Gastroesophageal sphincter (tissue), 4 donors: ENCODE results near the gene HBA2. TPM values are rescaled to one million over a fixed set of nuclear protein-coding genes. Genes with fewer than 3 reads are reported as not detected.

Experiments
- ATAC-seq: fragments of 150-250 bp; one replicate; pipeline ENCODE4 v1.9.1; 2016; ENCODE audit warnings: mild to moderate bottlenecking, moderate library complexity
- H3K27ac ChIP-seq, 4 donors: fragments of 200-600 bp; sonication (generic) in 3 of 4; 1 replicate in 3 of 4; 2 replicates in 1 of 4; pipeline ENCODE4 v1.5.1; 2016 to 2019
- H3K27me3 ChIP-seq: fragments of 200-600 bp; sonication (generic); one replicate; pipeline ENCODE4 v1.5.1; 2019
- H3K36me3 ChIP-seq, 2 donors: fragments of 200-600 bp; sonication (generic); one replicate each; pipeline ENCODE4 v1.5.1; 2019; ENCODE audit warnings: control low read depth in 1 of 2
- H3K4me1 ChIP-seq, 3 donors: fragments of 200-600 bp; sonication (generic); 1 replicate in 2 of 3; 2 replicates in 1 of 3; pipeline ENCODE4 v1.5.1; 2016 to 2019; ENCODE audit warnings: control low read depth in 2 of 3
- H3K4me3 ChIP-seq, 2 donors: fragments of 200-600 bp; sonication (generic); one replicate each; pipeline ENCODE4 v1.5.1; 2019; ENCODE audit warnings: mild to moderate bottlenecking in 1 of 2, moderate library complexity in 1 of 2
- H3K9me3 ChIP-seq, 3 donors: fragments of 200-600 bp; sonication (generic); one replicate each; pipeline ENCODE4 v1.5.1; 2017 to 2019; ENCODE audit warnings: control low read depth in 2 of 3
- EP300 ChIP-seq: sonication (generic); formaldehyde crosslinking; IDR thresholded peaks from one replicate; pipeline ENCODE4 v1.6.1; 2017; ENCODE audit warnings: antibody characterized with exemption, mild to moderate bottlenecking
- POLR2A ChIP-seq, 2 donors: fragments of 450-650 bp; IDR thresholded peaks; one replicate each; pipeline ENCODE4 v1.6.1; 2017; ENCODE audit warnings: antibody characterized with exemption in 2 of 2, mild to moderate bottlenecking in 2 of 2, moderate library complexity in 1 of 2
- POLR2AphosphoS5 ChIP-seq: sonication (generic); formaldehyde crosslinking; IDR thresholded peaks from one replicate; pipeline ENCODE4 v1.6.1; 2017; ENCODE audit warnings: antibody characterized with exemption
- WGBS, 2 donors: methylation state at CpG; one replicate each; pipeline ENCODE4 v1.1.5; 2018; ENCODE audit warnings: low coverage in 1 of 2; 5-methylcytosine and 5-hydroxymethylcytosine counted together
- total RNA-seq, 4 donors: library from RNA; depleted of rRNA; stranded (reverse); fragments of >200 nt; gene quantifications; one replicate each; pipeline ENCODE4 v1.1.0, GENCODE V29; 2016
- TF ChIP-seq, protein P1 (sequence below), 4 experiments: fragments of 200-600 bp in 2 of 4; fragments of 450-650 bp in 2 of 4; sonication (generic) in 1 of 4; IDR thresholded peaks; one replicate each; pipeline ENCODE4 v1.5.1; 2017 to 2019; ENCODE audit warnings: antibody characterized with exemption in 4 of 4, mild to moderate bottlenecking in 2 of 4, moderate library complexity in 2 of 4

The HBA2 gene
- total RNA-seq, 4 donors from 2014 or later, result 40.9 to 72.6 (median 57.7) TPM; not detected in 1

DNA sequence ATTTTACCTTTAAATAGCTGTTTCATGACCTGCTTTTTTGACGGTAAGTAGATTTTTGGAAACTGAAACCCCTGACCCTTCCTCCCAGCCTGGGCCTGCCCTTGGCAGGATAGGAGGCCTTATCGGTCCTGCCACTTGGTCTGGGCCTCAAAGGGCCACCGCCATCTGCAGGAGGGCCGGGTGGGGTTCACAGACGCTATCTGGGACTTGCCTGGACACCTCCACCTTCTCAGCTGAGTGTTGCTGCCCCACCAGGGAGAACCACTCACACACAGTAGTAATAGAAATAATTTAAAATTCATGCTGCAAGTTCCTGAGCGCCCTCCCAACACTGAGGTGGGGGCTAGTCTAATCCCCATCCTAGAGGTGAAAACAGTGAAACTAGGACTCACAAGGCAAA is 29.6 kb upstream of the HBA2 start:
- Histone ChIP-seq H3K4me3 (no peak overlapping the region), H3K36me3 (no peaks in the 10 kb centered on the region), H3K27ac (no peak overlapping the region), H3K4me1 (peaks cover 0 to 7% (median 0%) of the 10 kb centered on the region in 3 donors), H3K27me3 (peaks cover 47% of the 10 kb centered on the region), H3K9me3 (no peaks in the 10 kb centered on the region)
- 83% methylated on average over 2 of the region's 6 CpGs; no CpG with 5 or more reads in 1 of the 2 donors for WGBS, 2 donors
- TF ChIP-seq POLR2AphosphoS5 (no peak), POLR2A (IDR thresholded peaks at IDR 0.05) (no peak), EP300 (no peak)
- ATAC-seq, result no peak

DNA sequence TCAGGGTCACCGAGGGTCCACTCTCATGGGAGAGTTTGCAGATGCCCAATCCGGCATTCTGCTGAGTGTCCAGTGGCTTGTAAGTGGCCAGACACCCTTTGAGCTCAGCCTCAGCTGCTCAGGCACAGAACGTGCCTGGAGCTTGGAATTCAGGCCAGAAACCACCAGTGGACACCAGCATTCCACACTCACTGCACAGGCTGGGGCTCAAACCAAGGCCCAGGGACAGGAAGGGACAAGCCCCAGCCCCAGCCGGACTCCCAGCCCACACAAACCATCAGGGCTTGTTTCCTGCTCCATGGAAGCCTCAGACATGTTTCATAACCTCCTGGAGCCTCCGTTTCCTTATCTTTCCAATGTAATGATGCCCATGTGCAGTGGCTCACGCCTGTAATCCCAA is 29.2 kb upstream of the HBA2 start:
- ATAC-seq, result no peak
- no peaks in the 10 kb centered on the region for H3K9me3 ChIP-seq
- H3K27ac ChIP-seq, result no peak overlapping the region
- peaks cover 0 to 7% (median 0%) of the 10 kb centered on the region in 3 donors for H3K4me1 ChIP-seq
- H3K36me3 ChIP-seq, result no peaks in the 10 kb centered on the region
- no peak overlapping the region for H3K4me3 ChIP-seq
- TF ChIP-seq POLR2AphosphoS5 (no peak), POLR2A (IDR thresholded peaks at IDR 0.05) (no peak), EP300 (no peak)
- TF ChIP-seq, protein P1, sequence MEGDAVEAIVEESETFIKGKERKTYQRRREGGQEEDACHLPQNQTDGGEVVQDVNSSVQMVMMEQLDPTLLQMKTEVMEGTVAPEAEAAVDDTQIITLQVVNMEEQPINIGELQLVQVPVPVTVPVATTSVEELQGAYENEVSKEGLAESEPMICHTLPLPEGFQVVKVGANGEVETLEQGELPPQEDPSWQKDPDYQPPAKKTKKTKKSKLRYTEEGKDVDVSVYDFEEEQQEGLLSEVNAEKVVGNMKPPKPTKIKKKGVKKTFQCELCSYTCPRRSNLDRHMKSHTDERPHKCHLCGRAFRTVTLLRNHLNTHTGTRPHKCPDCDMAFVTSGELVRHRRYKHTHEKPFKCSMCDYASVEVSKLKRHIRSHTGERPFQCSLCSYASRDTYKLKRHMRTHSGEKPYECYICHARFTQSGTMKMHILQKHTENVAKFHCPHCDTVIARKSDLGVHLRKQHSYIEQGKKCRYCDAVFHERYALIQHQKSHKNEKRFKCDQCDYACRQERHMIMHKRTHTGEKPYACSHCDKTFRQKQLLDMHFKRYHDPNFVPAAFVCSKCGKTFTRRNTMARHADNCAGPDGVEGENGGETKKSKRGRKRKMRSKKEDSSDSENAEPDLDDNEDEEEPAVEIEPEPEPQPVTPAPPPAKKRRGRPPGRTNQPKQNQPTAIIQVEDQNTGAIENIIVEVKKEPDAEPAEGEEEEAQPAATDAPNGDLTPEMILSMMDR (IDR thresholded peaks at IDR 0.05), result no peak
- H3K27me3 ChIP-seq, result peaks cover 47% of the 10 kb centered on the region
- WGBS, 2 donors, result 60 to 66% methylated on average over 3 of the region's 6 CpGs

DNA sequence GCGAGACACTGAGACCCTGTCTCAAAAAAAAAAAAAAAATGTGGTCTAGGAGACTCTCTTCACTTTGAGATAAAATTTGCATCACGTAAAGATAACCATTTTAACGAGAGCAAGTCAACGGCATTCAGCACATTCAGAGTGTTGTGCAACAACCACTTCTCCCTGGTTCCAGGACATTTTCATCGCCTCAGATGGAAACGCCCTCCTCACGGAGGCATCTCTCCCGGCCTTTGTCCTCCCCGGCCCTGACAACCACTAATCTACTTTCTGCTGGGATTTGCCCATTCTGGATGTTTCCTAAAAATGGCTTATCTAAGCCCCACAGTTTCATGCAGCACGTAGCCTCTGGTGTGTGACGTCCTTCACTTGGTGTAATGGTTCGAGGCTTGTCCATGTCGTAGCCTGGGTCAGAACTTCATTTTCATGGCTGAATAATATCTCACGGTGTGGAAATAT is 27.9 kb upstream of the HBA2 start:
- H3K4me3 ChIP-seq, result no peak overlapping the region
- ATAC-seq, result no peak
- TF ChIP-seq EP300 (no peak), POLR2AphosphoS5 (no peak), POLR2A (IDR thresholded peaks at IDR 0.05) (no peak)
- TF ChIP-seq, protein P1 (IDR thresholded peaks at IDR 0.05), result no peak
- peaks cover 59% of the 10 kb centered on the region for H3K27me3 ChIP-seq
- no peaks in the 10 kb centered on the region for H3K36me3 ChIP-seq
- H3K9me3 ChIP-seq, result no peaks in the 10 kb centered on the region
- WGBS, 2 donors, result 80 to 89% methylated on average over 12 to 14 of the region's 14 CpGs
- H3K4me1 ChIP-seq, result no peaks in the 10 kb centered on the region
- no peak overlapping the region for H3K27ac ChIP-seq

DNA sequence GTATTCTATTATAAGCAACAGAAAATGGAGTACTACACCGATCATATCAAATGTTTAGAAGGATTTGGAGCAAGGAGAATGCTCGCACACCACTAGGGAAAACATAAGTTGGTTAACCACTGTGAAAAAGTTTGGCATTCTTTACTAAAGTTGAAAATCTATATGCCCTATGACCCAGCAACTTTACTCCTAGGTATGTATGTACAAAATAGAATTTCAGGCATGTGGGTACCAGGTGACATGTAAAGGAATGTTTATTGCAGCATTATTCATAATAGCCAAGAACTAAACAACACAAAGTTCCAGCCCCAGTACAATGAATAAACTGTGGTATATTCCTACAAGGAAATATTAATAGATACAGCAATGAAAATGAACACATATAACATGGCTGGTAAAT is 26.0 kb upstream of the HBA2 start:
- WGBS, 2 donors, result 68 to 86% methylated on average over 2 of the region's 2 CpGs
- H3K36me3 ChIP-seq, result no peaks in the 10 kb centered on the region
- TF ChIP-seq POLR2A (IDR thresholded peaks at IDR 0.05) (no peak), POLR2AphosphoS5 (no peak), EP300 (no peak)
- TF ChIP-seq, protein P1 (IDR thresholded peaks at IDR 0.05), result no peak
- no peak for ATAC-seq
- peaks cover 66% of the 10 kb centered on the region for H3K27me3 ChIP-seq
- no peak overlapping the region for H3K4me3 ChIP-seq
- H3K4me1 ChIP-seq, result no peaks in the 10 kb centered on the region
- H3K27ac ChIP-seq, result no peak overlapping the region
- no peaks in the 10 kb centered on the region for H3K9me3 ChIP-seq

DNA sequence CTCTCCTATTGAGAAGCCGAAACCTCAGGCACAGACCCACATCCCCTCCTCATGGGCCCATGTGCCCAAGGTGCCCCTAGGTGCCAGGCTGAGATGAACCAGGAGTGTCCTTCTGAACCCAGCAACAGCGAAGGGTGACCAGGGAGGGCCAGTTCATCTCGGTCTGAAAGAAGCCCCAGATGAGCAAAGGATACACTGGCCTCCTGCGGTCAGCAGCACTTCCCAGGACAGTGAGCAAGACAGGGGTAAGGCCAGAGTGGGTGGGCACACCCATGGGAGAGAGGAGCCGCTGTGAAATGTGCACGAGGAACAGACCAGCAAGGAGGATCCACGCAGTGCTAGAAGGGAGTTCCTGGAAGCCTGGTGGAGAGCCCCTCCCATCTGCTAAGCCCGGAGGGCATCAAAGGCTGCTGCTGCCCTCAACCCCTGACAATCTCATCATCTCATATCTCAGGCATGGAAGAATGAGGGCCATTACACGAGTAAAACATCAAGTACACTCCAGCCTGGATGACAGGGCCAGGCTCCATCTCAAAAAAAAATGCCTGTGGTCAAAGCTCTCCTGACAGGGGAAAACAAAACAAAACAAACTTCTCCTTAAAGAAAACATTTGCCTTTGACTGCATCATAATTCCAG is 23.5 kb upstream of the HBA2 start:
- Histone ChIP-seq H3K4me3 (no peak overlapping the region), H3K27ac (no peak overlapping the region), H3K27me3 (peaks cover 46% of the 10 kb centered on the region), H3K4me1 (peaks cover 0 to under 1% (median 0%) of the 10 kb centered on the region in 3 donors), H3K36me3 (no peaks in the 10 kb centered on the region), H3K9me3 (no peaks in the 10 kb centered on the region)
- 33 to 38% methylated on average over 3 to 4 of the region's 9 CpGs for WGBS, 2 donors
- ATAC-seq, result no peak
- TF ChIP-seq, protein P1 (IDR thresholded peaks at IDR 0.05), result no peak
- no peak for TF ChIP-seq POLR2A (IDR thresholded peaks at IDR 0.05)
- TF ChIP-seq POLR2AphosphoS5, result no peak
- no peak for TF ChIP-seq EP300
